ENCODE results near the gene PNLIPRP2. TPM values are rescaled to one million over a fixed set of nuclear protein-coding genes. Genes with fewer than 3 reads are reported as not detected.

Gene PNLIPRP2
- total RNA-seq, 1 experiment from 2014 or later = 0.28 TPM

GRCh38 chr10:116637830-116638229 is 17.1 kb downstream of the PNLIPRP2 start:
- ChIA-PET CTCF (no interaction called here), POLR2A (no interaction called here)
- Mint-ChIP-seq H3K27ac (no peak overlapping the region), H3K27me3 (ENCODE audit: low read depth) (no peaks in the 10 kb centered on the region; the same call in 1 of the 2 replicates), H3K4me1 (no peaks in the 10 kb centered on the region), H3K9me3 (peaks cover 9% of the 10 kb centered on the region), H3K36me3 (no peaks in the 10 kb centered on the region), H3K4me3 (no peak overlapping the region)
- TF ChIP-seq ZNF121 (CRISPR knock-in tag; IDR thresholded peaks at IDR 0.05) (no peak), SOX15 (CRISPR knock-in tag; IDR thresholded peaks at IDR 0.05) (no peak), TP53 (CRISPR knock-in tag; IDR thresholded peaks at IDR 0.05) (no peak), NR3C1 (CRISPR knock-in tag; conservative IDR thresholded peaks at IDR 0.05; ENCODE audit: low read depth) (no peak), GABPB1 (CRISPR knock-in tag; IDR thresholded peaks at IDR 0.05) (no peak), ZNF281 (CRISPR knock-in tag; IDR thresholded peaks at IDR 0.05) (no peak), MAX (CRISPR knock-in tag; IDR thresholded peaks at IDR 0.05) (no peak), ZNF671 (CRISPR knock-in tag; IDR thresholded peaks at IDR 0.05) (no peak), ZNF263 (CRISPR knock-in tag; IDR thresholded peaks at IDR 0.05; ENCODE audit: low read depth) (no peak), ATF1 (CRISPR knock-in tag; IDR thresholded peaks at IDR 0.05) (no peak), E2F4 (CRISPR knock-in tag; IDR thresholded peaks at IDR 0.05; ENCODE audit: borderline replicate concordance, low read depth) (no peak), CREM (CRISPR knock-in tag; IDR thresholded peaks at IDR 0.05) (no peak), TCF7 (CRISPR knock-in tag; IDR thresholded peaks at IDR 0.05; ENCODE audit: low read depth) (no peak), ZNF219 (CRISPR knock-in tag; IDR thresholded peaks at IDR 0.05; ENCODE audit: borderline replicate concordance) (no peak), MYBL2 (CRISPR knock-in tag; IDR thresholded peaks at IDR 0.05) (no peak), ATF6 (CRISPR knock-in tag; IDR thresholded peaks at IDR 0.05) (no peak), ZNF532 (CRISPR knock-in tag; IDR thresholded peaks at IDR 0.05; ENCODE audit: borderline replicate concordance) (no peak)
- DNase-seq (ENCODE audit: low spot score) (no peak), ATAC-seq (no peak)
